Neural progenitor cell (in vitro differentiated cells): Measurements from ENCODE around the gene TRMT10B. TPM values are rescaled to one million over a fixed set of nuclear protein-coding genes. Genes with fewer than 3 reads are reported as not detected.

Experiments used
- DNase-seq: peaks from one replicate; pipeline ENCODE4 v3.0.0-alpha.2; 2016; ENCODE audit warnings: low spot score
- H2AFZ ChIP-seq: fragments of 200-600 bp; sonication (generic); replicated peaks from 2 replicates; pipeline ENCODE4 v1.6.1; 2016; ENCODE audit warnings: antibody characterized with exemption
- H3F3A ChIP-seq: fragments of 200-600 bp; sonication (generic); 2 replicates; pipeline ENCODE4 v1.6.1; 2016; ENCODE audit warnings: antibody characterized with exemption, low read depth
- H3K27ac ChIP-seq: fragments of 200-600 bp; sonication (generic); 2 replicates; pipeline ENCODE4 v1.5.1; 2016; ENCODE audit warnings: mild to moderate bottlenecking
- H3K27me3 ChIP-seq: fragments of 200-600 bp; sonication (generic); 2 replicates; pipeline ENCODE4 v1.6.1; 2016; ENCODE audit warnings: mild to moderate bottlenecking, moderate library complexity
- H3K36me3 ChIP-seq: fragments of 200-600 bp; sonication (generic); 2 replicates; pipeline ENCODE4 v1.5.1; 2016
- H3K4me1 ChIP-seq: fragments of 200-600 bp; sonication (generic); 2 replicates; pipeline ENCODE4 v1.6.1; 2016; ENCODE audit warnings: mixed run types
- H3K4me2 ChIP-seq: fragments of 200-600 bp; sonication (generic); 2 replicates; pipeline ENCODE4 v1.6.1; 2016
- H3K4me3 ChIP-seq: fragments of 200-600 bp; sonication (generic); 2 replicates; pipeline ENCODE4 v1.5.1; 2016
- H3K79me2 ChIP-seq: fragments of 200-600 bp; sonication (generic); 2 replicates; pipeline ENCODE4 v1.6.1; 2016; ENCODE audit warnings: low read depth
- H3K9ac ChIP-seq: fragments of 200-600 bp; sonication (generic); 2 replicates; pipeline ENCODE4 v1.6.1; 2016
- H3K9me3 ChIP-seq: fragments of 200-600 bp; sonication (generic); 2 replicates; pipeline ENCODE4 v1.5.1; 2016; ENCODE audit warnings: low read depth
- H4K20me1 ChIP-seq: fragments of 200-600 bp; sonication (generic); 2 replicates; pipeline ENCODE4 v1.6.1; 2016; ENCODE audit warnings: low read depth
- H3K27ac Mint-ChIP-seq: 3 replicates; pipeline ENCODE4 v1.8.0; 2021; ENCODE audit warnings: mixed read lengths
- H3K27me3 Mint-ChIP-seq: 2 replicates; pipeline ENCODE4 v1.8.0; 2022; ENCODE audit warnings: low read depth, mild to moderate bottlenecking, inconsistent platforms, moderate library complexity, mixed read lengths; ENCODE audit not compliant: insufficient read depth
- H3K36me3 Mint-ChIP-seq: 3 replicates; pipeline ENCODE4 v1.8.0; 2021; ENCODE audit warnings: mixed read lengths
- H3K4me1 Mint-ChIP-seq: 3 replicates; pipeline ENCODE4 v1.8.0; 2021; ENCODE audit warnings: mixed read lengths
- H3K4me3 Mint-ChIP-seq: 3 replicates; pipeline ENCODE4 v1.8.0; 2021; ENCODE audit warnings: mild to moderate bottlenecking, moderate library complexity, mixed read lengths
- H3K9me3 Mint-ChIP-seq: 3 replicates; pipeline ENCODE4 v1.8.0; 2020; ENCODE audit warnings: mixed read lengths
- CTCF ChIP-seq: fragments of 200-600 bp; sonication (generic); IDR thresholded peaks from 2 replicates; pipeline ENCODE4 v1.5.1; 2017; ENCODE audit warnings: antibody characterized with exemption, mild to moderate bottlenecking
- EZH2 ChIP-seq: fragments of 200-600 bp; sonication (generic); IDR thresholded peaks from 2 replicates; pipeline ENCODE4 v1.6.1; 2017; ENCODE audit warnings: antibody characterized with exemption, mild to moderate bottlenecking, moderate library complexity
- EZH2phosphoT487 ChIP-seq: fragments of 200-600 bp; sonication (generic); IDR thresholded peaks from 2 replicates; pipeline ENCODE4 v1.6.1; 2017; ENCODE audit warnings: antibody characterized with exemption
- total RNA-seq: library from RNA; depleted of rRNA; stranded (reverse); fragments of >200 nt; gene quantifications from 2 replicates; pipeline ENCODE4 v1.2.3, GENCODE V29; 2015; ENCODE audit warnings: low replicate concordance

TRMT10B gene
- total RNA-seq, 1 donor from 2014 or later, result 5.4 TPM

DNA sequence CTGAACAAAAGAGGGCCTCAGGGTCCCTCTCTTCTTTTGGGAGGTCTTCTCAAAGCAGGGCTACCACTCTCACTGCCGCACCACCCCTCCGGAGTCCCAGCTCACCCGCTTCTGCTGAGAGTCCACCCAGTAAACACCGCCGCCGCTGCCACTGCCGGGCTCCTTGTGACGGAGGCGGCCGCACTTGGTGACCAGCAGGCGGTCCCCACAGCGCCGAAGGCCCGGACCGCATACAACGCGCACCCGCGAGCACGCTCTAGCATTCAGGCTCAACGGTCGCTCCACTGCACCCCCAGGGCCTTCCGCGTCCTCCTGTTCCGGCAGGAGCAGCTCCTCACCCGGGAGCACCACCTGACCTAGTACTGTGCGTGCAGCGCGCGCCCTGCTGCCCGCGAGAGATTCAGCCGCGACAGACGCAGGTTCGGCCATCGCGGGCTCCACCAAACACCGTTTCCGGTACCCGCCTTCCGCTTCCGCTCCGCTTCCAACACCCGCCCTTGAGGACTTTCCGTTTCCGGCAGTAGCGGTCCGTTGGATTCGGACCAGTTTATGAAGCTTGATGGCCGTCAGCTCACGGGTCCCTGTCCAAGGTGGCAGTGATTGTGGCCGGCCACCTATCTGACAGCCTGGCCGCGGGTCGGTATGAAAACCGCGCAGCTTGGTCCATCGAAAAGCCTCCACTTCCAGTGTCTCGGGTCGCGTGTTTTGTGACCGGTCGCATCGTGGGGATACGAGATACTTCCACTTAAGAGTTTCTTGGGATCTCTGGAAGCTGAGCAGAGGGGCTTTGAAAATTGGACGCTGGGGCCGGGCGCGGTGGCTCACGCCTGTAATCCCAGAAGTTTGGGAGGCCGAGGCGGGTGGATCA lies 31.2 kb downstream of the TRMT10B start, which contains the start of gene EXOSC3:
EXOSC3 (minus strand) TSS at position 449 of the 868 bp plus-strand sequence; CDS start at position 429, 20 bp downstream.
- Mint-ChIP-seq H3K4me3 (peak within 1 kb of the TSS; percentile 97), H3K27ac (peak within 1 kb of the TSS; percentile 60), H3K9me3 (no peaks in the 10 kb centered on the region), H3K36me3 (peaks cover 16% of the 10 kb centered on the region), H3K4me1 (peaks cover 15% of the 10 kb centered on the region), H3K27me3 (peaks cover 2% of the 10 kb centered on the region)
- Histone ChIP-seq H3K79me2 (peaks cover 25% of the 10 kb centered on the region), H3K36me3 (no peaks in the 10 kb centered on the region), H3K4me1 (peaks cover 12% of the 10 kb centered on the region), H3K9ac (peak within 1 kb of the TSS; percentile 63), H3K27me3 (peaks cover 7% of the 10 kb centered on the region), H4K20me1 (peaks cover 31% of the 10 kb centered on the region), H3K4me3 (peak within 1 kb of the TSS; percentile 87), H3F3A (peaks cover 26% of the 10 kb centered on the region), H3K4me2 (peak within 1 kb of the TSS; percentile 96), H2AFZ (peak within 1 kb of the TSS; percentile 95), H3K27ac (peak within 1 kb of the TSS; percentile 80), H3K9me3 (no peaks in the 10 kb centered on the region)
- TF ChIP-seq EZH2 (peak; percentile 64), EZH2phosphoT487 (no peak), CTCF (peak; percentile 10)
- peak; percentile 95 for DNase-seq

DNA sequence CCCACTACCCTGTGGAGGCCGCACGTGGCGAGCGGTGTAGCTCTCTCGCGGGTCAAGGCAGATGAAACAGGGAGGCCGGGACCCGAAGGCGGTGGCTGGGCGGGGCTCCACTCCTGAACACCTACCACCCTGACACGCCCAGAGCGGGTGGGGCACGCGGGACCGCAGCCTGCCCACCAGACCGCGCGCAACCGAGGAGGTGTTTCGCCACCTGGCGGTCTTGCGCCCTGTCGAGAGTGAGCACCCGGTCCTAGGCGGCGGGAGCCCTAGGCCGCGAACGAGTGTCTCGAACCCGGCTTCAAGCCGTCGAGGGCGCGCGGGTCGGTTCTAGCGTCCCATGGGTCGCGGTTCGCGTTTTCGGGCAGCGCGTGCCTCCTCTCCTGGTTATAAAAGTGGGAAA lies 33.5 kb downstream of the TRMT10B start:
- no peak overlapping the region for H3K4me2 ChIP-seq
- peaks cover 7% of the 10 kb centered on the region for H3K27me3 ChIP-seq
- H3K4me1 Mint-ChIP-seq, result peaks cover 15% of the 10 kb centered on the region
- no peak overlapping the region for H3K27ac ChIP-seq
- H3K79me2 ChIP-seq, result peaks cover 25% of the 10 kb centered on the region
- TF ChIP-seq CTCF, result no peak
- no peak for TF ChIP-seq EZH2phosphoT487
- no peak for TF ChIP-seq EZH2
- H3K9ac ChIP-seq, result no peak overlapping the region
- peaks cover 13% of the 10 kb centered on the region for H3F3A ChIP-seq
- H2AFZ ChIP-seq, result no peak overlapping the region
- H3K4me3 Mint-ChIP-seq, result no peak overlapping the region
- no peaks in the 10 kb centered on the region for H3K9me3 Mint-ChIP-seq
- H3K27me3 Mint-ChIP-seq, result peaks cover 2% of the 10 kb centered on the region
- H3K36me3 Mint-ChIP-seq, result peaks cover 8% of the 10 kb centered on the region
- no peak for DNase-seq
- no peaks in the 10 kb centered on the region for H3K9me3 ChIP-seq
- no peak overlapping the region for H3K4me3 ChIP-seq
- H3K4me1 ChIP-seq, result peaks cover 12% of the 10 kb centered on the region
- peaks cover 23% of the 10 kb centered on the region for H4K20me1 ChIP-seq
- H3K36me3 ChIP-seq, result no peaks in the 10 kb centered on the region
- H3K27ac Mint-ChIP-seq, result no peak overlapping the region

GRCh38 chr9:37788332-37788731 lies 34.7 kb downstream of the TRMT10B start:
- H3K9ac ChIP-seq, result no peak overlapping the region
- H2AFZ ChIP-seq, result no peak overlapping the region
- peaks cover 2% of the 10 kb centered on the region for H3K27me3 Mint-ChIP-seq
- peaks cover 11% of the 10 kb centered on the region for H3K27me3 ChIP-seq
- peaks cover 10% of the 10 kb centered on the region for H3F3A ChIP-seq
- no peak overlapping the region for H3K4me3 ChIP-seq
- H4K20me1 ChIP-seq, result peaks cover 12% of the 10 kb centered on the region
- H3K4me3 Mint-ChIP-seq, result no peak overlapping the region
- H3K4me1 Mint-ChIP-seq, result peaks cover 7% of the 10 kb centered on the region
- TF ChIP-seq EZH2phosphoT487 (no peak), EZH2 (no peak), CTCF (no peak)
- H3K36me3 Mint-ChIP-seq, result no peaks in the 10 kb centered on the region
- no peaks in the 10 kb centered on the region for H3K9me3 Mint-ChIP-seq
- no peak overlapping the region for H3K4me2 ChIP-seq
- no peak overlapping the region for H3K27ac ChIP-seq
- DNase-seq, result no peak
- H3K4me1 ChIP-seq, result peaks cover 12% of the 10 kb centered on the region
- no peak overlapping the region for H3K27ac Mint-ChIP-seq
- H3K36me3 ChIP-seq, result no peaks in the 10 kb centered on the region
- H3K79me2 ChIP-seq, result peaks cover 15% of the 10 kb centered on the region
- no peaks in the 10 kb centered on the region for H3K9me3 ChIP-seq
